Osteocyte (in vitro differentiated cells): Measurements from ENCODE around the gene NOP14. TPM values are rescaled to one million over a fixed set of nuclear protein-coding genes. Genes with fewer than 3 reads are reported as not detected.
"Not testable (repeated sequence)": the region's sequence is repeated elsewhere in the genome, so short reads cannot be mapped to it uniquely, and the experiment has no call there.

Experiments
- DNase-seq: peaks from one replicate; pipeline ENCODE4 v3.0.0; 2021; ENCODE audit warnings: mixed read lengths; ENCODE audit not compliant: unreplicated experiment; ENCODE audit errors: extremely low spot score
- H3K27ac Mint-ChIP-seq: one replicate; pipeline ENCODE4 v1.8.0; 2021; ENCODE audit warnings: mild to moderate bottlenecking, mixed read lengths; ENCODE audit not compliant: unreplicated experiment
- H3K27me3 Mint-ChIP-seq: one replicate; pipeline ENCODE4 v1.8.0; 2021; ENCODE audit warnings: mixed read lengths; ENCODE audit not compliant: unreplicated experiment
- H3K36me3 Mint-ChIP-seq: one replicate; pipeline ENCODE4 v1.8.0; 2021; ENCODE audit warnings: mixed read lengths; ENCODE audit not compliant: unreplicated experiment
- H3K4me1 Mint-ChIP-seq: one replicate; pipeline ENCODE4 v1.8.0; 2021; ENCODE audit warnings: mixed read lengths; ENCODE audit not compliant: unreplicated experiment
- H3K4me3 Mint-ChIP-seq: one replicate; pipeline ENCODE4 v1.8.0; 2021; ENCODE audit warnings: mild to moderate bottlenecking, moderate library complexity, mixed read lengths; ENCODE audit not compliant: unreplicated experiment
- H3K9me3 Mint-ChIP-seq: one replicate; pipeline ENCODE4 v1.8.0; 2021; ENCODE audit warnings: mixed read lengths; ENCODE audit not compliant: unreplicated experiment
- total RNA-seq: library from RNA; stranded (reverse); gene quantifications from 2 replicates; pipeline ENCODE4 v1.2.1, GENCODE V29; 2021
- TF ChIP-seq, protein P1 (sequence below): fragments of 200-600 bp; sonication (generic); IDR thresholded peaks from 2 replicates; pipeline ENCODE4 v1.5.0; 2021; ENCODE audit warnings: antibody characterized with exemption, mild to moderate bottlenecking, moderate library complexity

The NOP14 gene
- total RNA-seq, 1 donor from 2014 or later, result 29.6 TPM

DNA sequence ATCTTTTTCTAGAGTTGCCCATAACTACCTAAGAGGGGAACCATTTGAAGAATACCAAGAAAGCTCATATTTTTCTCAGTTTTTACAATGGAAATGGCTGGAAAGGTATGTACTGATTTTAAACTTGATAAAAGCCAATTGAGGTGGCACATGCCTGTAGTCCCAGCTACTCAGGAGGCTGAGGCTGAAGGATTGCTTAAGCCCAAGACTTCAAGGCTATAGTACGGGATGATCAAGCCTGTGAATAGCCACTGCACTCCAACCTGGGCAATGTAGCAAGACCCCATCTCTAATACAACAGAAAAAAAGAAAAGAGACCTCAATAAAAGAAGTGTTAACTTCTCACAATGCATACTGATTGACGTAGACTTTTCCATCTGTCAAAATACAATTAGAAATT lies 44.5 kb upstream of the NOP14 start:
- Mint-ChIP-seq H3K4me1 (peaks cover 7% of the 10 kb centered on the region), H3K9me3 (no peaks in the 10 kb centered on the region), H3K4me3 (no peak overlapping the region), H3K27ac (no peak overlapping the region), H3K27me3 (no peaks in the 10 kb centered on the region), H3K36me3 (no peaks in the 10 kb centered on the region)
- no peak for DNase-seq
- TF ChIP-seq, protein P1, sequence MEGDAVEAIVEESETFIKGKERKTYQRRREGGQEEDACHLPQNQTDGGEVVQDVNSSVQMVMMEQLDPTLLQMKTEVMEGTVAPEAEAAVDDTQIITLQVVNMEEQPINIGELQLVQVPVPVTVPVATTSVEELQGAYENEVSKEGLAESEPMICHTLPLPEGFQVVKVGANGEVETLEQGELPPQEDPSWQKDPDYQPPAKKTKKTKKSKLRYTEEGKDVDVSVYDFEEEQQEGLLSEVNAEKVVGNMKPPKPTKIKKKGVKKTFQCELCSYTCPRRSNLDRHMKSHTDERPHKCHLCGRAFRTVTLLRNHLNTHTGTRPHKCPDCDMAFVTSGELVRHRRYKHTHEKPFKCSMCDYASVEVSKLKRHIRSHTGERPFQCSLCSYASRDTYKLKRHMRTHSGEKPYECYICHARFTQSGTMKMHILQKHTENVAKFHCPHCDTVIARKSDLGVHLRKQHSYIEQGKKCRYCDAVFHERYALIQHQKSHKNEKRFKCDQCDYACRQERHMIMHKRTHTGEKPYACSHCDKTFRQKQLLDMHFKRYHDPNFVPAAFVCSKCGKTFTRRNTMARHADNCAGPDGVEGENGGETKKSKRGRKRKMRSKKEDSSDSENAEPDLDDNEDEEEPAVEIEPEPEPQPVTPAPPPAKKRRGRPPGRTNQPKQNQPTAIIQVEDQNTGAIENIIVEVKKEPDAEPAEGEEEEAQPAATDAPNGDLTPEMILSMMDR, result no peak

DNA sequence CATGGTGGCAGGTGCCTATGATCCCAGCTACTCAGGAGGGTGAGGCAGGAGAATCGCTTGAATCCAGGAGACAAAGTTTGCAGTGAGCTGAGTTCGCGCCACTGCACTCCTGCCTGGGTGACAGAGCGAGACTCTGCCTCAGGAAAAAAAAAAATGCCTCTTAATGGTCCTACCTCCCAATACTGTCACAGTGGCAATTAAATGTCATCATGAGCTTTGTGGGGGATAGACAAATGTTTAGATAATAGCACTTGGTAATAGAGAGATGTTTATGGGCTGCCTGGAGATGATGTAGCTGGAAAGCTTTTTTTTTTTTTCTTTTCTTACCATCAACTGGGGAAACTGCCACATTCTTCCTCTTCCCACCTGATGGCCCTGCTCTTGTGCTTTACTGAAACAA lies 33.2 kb upstream of the NOP14 start:
- H3K4me1 Mint-ChIP-seq, result no peaks in the 10 kb centered on the region

DNA sequence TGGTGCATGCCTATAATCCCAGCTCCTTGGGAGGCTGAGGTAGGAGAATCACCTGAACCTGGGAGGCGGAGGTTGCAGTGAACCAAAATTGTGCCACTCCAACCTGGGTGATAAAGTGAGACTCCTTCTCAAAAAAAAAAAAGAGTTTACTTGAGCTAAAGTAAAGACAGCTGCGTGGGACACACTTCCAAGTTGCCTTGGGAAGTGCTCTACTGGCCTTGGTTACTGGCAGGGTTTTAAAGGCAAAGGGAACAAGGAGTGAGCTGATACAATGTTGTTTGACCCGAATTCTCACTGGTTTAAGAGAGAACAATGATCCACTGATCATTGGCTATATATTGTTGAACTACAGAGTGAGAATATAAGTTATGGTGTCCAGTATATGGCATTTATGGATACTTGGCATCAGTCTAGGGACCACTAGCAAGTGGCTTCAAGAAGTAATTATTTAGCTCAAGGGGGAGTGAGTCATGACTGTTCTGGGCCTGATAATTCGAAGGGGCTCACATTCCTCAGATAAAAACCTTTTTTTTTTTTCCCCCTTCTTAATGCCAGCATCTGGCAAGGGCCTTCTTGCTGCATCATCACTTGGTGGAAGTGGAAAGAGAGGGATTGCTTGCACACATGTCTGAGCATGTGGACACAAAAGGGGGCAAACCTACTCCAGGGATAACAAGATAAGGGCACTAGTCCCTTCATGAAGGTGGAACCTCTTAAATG lies 32.5 kb upstream of the NOP14 start:
- H3K4me3 Mint-ChIP-seq, result no peak overlapping the region
- no peaks in the 10 kb centered on the region for H3K4me1 Mint-ChIP-seq
- TF ChIP-seq, protein P1, result no peak
- H3K27me3 Mint-ChIP-seq, result peaks cover 14% of the 10 kb centered on the region
- peaks cover 3% of the 10 kb centered on the region for H3K36me3 Mint-ChIP-seq
- DNase-seq, result no peak
- H3K9me3 Mint-ChIP-seq, result no peaks in the 10 kb centered on the region
- H3K27ac Mint-ChIP-seq, result no peak overlapping the region

More for the DNA sequence above, 33.2 kb upstream of the NOP14 start:
- H3K4me3 Mint-ChIP-seq, result no peak overlapping the region
- no peak for DNase-seq
- peaks cover 14% of the 10 kb centered on the region for H3K27me3 Mint-ChIP-seq
- TF ChIP-seq, protein P1, result no peak
- H3K9me3 Mint-ChIP-seq, result no peaks in the 10 kb centered on the region
- H3K27ac Mint-ChIP-seq, result no peak overlapping the region
- H3K36me3 Mint-ChIP-seq, result peaks cover 3% of the 10 kb centered on the region

DNA sequence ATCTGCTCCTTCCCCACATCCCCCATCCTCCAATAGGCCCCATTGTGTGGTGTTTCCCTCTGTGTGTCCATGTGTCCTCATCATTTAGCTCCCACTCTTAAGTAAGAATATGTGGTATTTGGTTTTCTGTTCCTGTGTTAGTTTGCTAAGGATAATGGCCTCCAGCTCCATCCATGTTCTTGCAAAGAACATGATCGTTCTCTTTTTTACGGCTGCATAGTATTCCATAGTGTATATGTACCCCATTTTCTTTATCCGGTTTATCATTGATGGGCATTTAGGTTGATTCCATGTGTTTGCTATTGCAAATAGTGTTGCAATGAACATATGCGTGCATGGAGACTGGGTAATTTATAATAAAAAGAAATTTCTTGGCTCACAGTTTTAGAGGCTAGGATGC lies 31.7 kb upstream of the NOP14 start:
- DNase-seq, result no peak
- Mint-ChIP-seq H3K4me1 (no peaks in the 10 kb centered on the region), H3K9me3 (no peaks in the 10 kb centered on the region), H3K27me3 (peaks cover 13% of the 10 kb centered on the region), H3K36me3 (peaks cover 3% of the 10 kb centered on the region), H3K4me3 (no peak overlapping the region), H3K27ac (no peak overlapping the region)
- TF ChIP-seq, protein P1, result no peak

DNA sequence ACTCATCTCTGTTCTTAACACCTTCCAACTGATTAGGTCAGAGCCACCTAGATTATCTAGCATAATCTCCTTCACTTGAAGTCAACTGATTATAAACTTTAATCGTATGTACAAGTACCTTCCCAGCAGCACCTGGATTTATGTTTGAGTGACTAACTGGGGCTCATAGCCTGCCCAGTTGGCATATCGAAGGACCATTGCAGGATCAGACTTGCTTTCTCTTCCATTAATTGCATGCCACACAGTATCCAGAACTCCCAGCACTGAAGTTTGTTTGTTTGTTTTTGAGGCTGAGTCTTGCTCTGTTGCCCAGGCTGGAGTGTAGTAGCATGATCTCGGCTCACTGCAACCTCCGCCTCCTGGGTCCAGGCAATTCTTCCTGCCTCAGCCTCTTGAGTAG lies 28.0 kb upstream of the NOP14 start:
- Mint-ChIP-seq H3K4me3 (no peak overlapping the region), H3K9me3 (no peaks in the 10 kb centered on the region), H3K36me3 (no peaks in the 10 kb centered on the region), H3K27ac (no peak overlapping the region), H3K27me3 (peaks cover 4% of the 10 kb centered on the region), H3K4me1 (no peaks in the 10 kb centered on the region)
- DNase-seq, result no peak
- TF ChIP-seq, protein P1, result no peak

DNA sequence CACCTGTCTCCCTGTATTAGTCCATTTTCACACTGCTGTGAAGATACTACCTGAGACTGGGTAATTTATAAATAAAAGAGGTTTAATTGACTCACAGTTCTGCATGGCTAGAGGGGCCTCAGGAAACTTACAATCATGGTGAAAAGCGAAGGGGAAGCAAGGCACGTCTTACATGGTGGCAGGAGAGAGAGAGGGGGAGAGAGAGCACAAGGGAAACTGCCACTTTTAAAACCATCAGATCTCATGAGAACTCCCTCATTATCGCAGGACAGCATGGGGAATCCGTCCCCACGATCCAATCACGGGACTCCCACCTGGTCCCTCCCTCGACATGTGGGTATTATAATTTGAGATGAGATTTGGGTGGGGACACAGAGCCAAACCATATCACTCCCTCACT lies 20.5 kb upstream of the NOP14 start:
- H3K27ac Mint-ChIP-seq, DNase-seq, H3K9me3 Mint-ChIP-seq, H3K36me3 Mint-ChIP-seq, H3K4me1 Mint-ChIP-seq, H3K4me3 Mint-ChIP-seq: not testable (repeated sequence)
- peaks cover 21% of the 10 kb centered on the region for H3K27me3 Mint-ChIP-seq
